Astrocyte of the spinal cord (primary cell): ENCODE data around the gene C2orf76.

Experiments
- DNase-seq: peaks from one replicate; pipeline ENCODE4 v3.0.0; 2011; ENCODE audit warnings: low read depth, low spot score
- H3K4me3 ChIP-seq: 2 replicates; pipeline ENCODE4 v1.5.1; 2011; ENCODE audit warnings: low read depth, mild to moderate bottlenecking, low read length, moderate library complexity
- in situ Hi-C: cut with HindIII; loops from 2 replicates; pipeline ENCODE4 v1.10.0; 2017; ENCODE audit warnings: low sequenced_read_pairs
- TF ChIP-seq, protein P1 (sequence below): IDR thresholded peaks from 2 replicates; pipeline ENCODE4 v1.5.1; 2012; ENCODE audit warnings: low read depth, mild to moderate bottlenecking, low read length, inconsistent platforms

The C2orf76 gene

DNA sequence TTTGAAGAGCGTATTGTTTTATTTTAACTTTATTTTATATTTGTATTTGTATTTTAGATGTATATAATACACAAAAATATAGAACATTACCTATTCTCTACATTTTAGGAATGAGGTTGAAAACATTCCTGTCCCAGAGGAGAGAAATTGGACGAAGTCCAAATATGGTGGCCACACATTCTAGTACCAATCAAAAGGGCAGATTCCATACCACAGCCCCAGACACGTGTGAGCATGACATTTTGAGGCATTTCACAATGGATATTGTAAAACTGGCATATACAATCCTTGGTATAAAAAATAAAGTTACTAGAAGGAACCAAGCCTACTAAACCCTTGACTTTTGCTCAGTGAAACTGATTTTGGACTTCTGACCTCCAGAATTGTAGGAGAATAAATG, 50.6 kb downstream of the C2orf76 start:
- DNase-seq = no peak
- H3K4me3 ChIP-seq = no peak overlapping the region
- in situ Hi-C loops = no loop called here
- TF ChIP-seq, protein P1, sequence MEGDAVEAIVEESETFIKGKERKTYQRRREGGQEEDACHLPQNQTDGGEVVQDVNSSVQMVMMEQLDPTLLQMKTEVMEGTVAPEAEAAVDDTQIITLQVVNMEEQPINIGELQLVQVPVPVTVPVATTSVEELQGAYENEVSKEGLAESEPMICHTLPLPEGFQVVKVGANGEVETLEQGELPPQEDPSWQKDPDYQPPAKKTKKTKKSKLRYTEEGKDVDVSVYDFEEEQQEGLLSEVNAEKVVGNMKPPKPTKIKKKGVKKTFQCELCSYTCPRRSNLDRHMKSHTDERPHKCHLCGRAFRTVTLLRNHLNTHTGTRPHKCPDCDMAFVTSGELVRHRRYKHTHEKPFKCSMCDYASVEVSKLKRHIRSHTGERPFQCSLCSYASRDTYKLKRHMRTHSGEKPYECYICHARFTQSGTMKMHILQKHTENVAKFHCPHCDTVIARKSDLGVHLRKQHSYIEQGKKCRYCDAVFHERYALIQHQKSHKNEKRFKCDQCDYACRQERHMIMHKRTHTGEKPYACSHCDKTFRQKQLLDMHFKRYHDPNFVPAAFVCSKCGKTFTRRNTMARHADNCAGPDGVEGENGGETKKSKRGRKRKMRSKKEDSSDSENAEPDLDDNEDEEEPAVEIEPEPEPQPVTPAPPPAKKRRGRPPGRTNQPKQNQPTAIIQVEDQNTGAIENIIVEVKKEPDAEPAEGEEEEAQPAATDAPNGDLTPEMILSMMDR = no peak

DNA sequence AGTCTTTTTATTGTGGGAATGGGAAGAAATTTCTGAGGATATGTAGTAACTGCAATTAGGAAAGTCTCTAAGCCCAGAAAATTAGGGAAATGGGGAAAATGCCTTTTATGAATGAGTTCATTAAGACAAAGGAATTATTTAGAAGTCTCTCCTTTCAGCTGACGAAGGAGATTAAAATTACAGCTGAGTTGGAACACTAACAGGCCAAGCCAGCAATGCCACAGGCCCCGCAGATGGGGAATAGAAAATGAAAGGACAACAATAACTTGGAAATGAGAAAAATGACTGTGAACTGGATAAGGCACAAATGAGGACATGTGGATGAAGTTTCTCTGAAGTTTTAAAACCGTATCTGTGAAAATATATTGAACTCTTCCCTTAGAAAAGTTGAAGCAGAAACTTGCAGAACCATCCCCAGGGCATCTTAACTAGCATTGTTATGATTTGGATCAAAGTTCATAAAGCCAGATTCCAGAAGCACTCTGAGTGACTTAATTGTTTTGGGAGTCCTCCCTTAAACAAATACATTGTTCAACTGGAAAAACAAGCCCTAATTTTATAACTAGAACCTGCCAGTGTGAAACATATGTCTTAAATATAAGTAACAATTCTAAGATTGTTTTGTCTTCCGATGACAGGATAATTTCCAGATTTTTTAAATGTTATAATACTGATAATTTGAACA, 51.3 kb downstream of the C2orf76 start:
- in situ Hi-C loops = no loop called here
- no peak for DNase-seq
- TF ChIP-seq, protein P1 = no peak
- no peak overlapping the region for H3K4me3 ChIP-seq

GRCh38 chr2:119311831-119312230, 54.8 kb downstream of the C2orf76 start:
- TF ChIP-seq, protein P1 = no peak
- DNase-seq = no peak
- no peak overlapping the region for H3K4me3 ChIP-seq
- in situ Hi-C loops = no loop called here

DNA sequence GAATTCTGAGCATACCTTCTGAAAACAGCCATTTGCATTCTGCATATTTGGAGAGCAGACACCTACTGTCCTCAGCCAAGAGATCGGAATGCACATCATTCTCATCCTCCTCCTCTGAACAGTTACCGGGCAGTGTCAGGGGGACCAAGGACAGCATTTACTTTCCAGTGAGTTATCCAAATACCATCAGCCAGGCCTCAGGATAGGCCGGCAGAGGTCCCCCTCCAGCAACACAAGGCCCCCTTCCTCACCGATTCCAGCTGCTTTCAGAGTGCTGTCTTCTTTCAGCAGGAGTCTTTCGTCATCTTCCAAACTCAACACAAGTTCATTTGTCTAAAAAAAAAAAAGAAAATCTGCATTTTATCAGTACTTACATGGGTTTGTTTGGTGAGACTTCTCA, 55.3 kb downstream of the C2orf76 start:
- TF ChIP-seq, protein P1 = no peak
- DNase-seq = no peak
- in situ Hi-C loops = no loop called here
- no peak overlapping the region for H3K4me3 ChIP-seq

DNA sequence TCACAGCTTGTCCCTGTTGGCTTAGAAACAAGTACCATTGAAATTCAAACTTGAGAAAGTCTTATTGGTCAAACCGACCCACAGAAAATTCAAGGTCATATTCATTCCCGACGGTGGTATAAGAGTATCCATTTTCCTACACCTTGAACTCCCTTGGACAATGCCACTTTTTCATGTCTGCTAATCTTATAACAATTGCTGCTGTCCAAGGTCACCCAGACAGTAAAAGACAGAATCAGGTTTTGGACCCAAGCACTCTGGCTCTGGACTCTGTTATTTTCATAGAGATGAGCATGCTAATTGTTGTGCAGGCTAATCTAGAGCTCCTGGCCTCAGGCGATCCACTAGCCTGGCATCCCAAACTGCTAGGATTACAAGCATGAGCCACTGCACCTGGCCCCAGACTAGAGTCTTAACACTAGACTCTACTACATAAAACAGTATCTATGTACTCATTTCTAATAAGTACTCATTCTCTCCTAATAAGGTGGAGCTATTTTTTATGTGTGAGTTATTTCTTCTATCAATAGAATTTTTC, 57.8 kb downstream of the C2orf76 start:
- in situ Hi-C loops = no loop called here
- no peak for DNase-seq
- H3K4me3 ChIP-seq = no peak overlapping the region
- TF ChIP-seq, protein P1 = no peak

DNA sequence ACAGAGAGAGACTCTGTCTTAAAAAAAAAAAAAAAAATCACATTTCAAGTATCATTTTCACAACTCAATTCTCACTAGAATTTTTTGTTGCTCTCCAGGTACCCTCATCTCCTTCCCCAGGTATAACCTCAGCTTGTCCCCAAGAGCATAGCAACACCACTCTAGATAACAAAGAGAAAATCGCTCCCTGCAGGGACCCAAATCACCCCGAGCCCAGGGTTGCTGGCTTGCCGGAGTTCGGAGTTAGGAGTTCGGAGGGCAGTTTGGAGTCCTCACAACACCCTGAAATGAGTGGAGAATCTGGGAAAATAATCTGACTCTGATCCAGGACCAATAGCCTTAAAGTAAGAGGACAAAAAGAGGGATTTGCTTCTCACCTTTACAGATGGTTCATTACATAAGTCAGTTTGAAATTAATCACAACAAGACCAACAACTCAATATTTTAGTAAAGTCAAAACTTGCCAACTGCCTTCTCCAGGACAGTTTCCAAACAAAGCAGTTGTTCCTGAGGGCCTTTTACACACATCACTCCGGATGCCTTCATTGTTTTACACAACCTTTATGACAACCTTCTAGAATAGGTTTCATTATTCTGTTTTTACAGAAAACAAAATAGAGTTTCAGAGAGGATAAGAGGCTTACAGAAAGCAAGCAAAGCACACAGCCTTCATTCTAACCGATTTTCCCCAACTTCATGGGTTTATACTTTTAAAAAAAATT, 59.1 kb downstream of the C2orf76 start:
- in situ Hi-C loops = no loop called here
- H3K4me3 ChIP-seq = no peak overlapping the region
- TF ChIP-seq, protein P1 = no peak
- no peak for DNase-seq
